Effector memory CD4-positive, alpha-beta T cell (primary cell): Measurements from ENCODE around the gene DLK1.

ENCODE experiments used
- DNase-seq, 3 donors: peaks; one replicate each; pipeline ENCODE4 v3.0.0-alpha.2; 2020
- H3K27ac ChIP-seq: 2 replicates; pipeline ENCODE4 v1.7.0; 2013; ENCODE audit warnings: mild to moderate bottlenecking, low read length, moderate library complexity; ENCODE audit not compliant: insufficient read depth, poor library complexity, severe bottlenecking
- H3K27me3 ChIP-seq: replicated peaks from 2 replicates; pipeline ENCODE4 v1.7.0; 2013; ENCODE audit warnings: mild to moderate bottlenecking, low read length; ENCODE audit not compliant: insufficient read depth, control insufficient read depth, poor library complexity, severe bottlenecking
- H3K36me3 ChIP-seq: 2 replicates; pipeline ENCODE4 v1.7.0; 2013; ENCODE audit warnings: mild to moderate bottlenecking, low read length, moderate library complexity; ENCODE audit not compliant: control insufficient read depth, insufficient read depth
- H3K4me1 ChIP-seq: 2 replicates; pipeline ENCODE4 v1.7.0; 2013; ENCODE audit warnings: low read length, mild to moderate bottlenecking; ENCODE audit not compliant: control insufficient read depth, insufficient read depth, poor library complexity, severe bottlenecking
- H3K4me3 ChIP-seq: 2 replicates; pipeline ENCODE4 v1.7.0; 2013; ENCODE audit warnings: low read length, low read depth, mild to moderate bottlenecking; ENCODE audit not compliant: insufficient read depth, poor library complexity, severe bottlenecking
- H3K9me3 ChIP-seq: 2 replicates; pipeline ENCODE4 v1.7.0; 2013; ENCODE audit warnings: mild to moderate bottlenecking, low read length, moderate library complexity; ENCODE audit not compliant: control insufficient read depth

DLK1 gene

DNA sequence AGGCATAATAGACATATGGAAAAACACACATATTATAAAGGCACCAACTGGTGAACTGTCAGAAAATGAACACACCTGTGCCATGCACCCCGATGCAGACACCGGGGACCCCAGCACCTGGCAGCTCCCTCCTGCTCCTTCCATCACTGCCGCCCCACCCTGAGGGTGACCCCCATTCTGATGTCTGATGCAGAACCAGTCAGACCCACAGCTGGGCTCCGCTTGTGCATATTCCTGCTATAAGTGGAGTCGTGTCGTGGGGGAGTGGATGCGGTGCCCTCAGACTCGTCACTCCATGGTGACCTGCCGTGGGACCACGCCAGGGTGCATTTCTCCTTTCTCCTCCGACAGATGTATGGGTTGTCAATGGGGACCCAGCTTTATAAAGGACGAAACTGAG, 53.6 kb downstream of the DLK1 start:
- no peak for DNase-seq
- Histone ChIP-seq H3K27ac (no peak overlapping the region), H3K27me3 (no peaks in the 10 kb centered on the region), H3K9me3 (no peaks in the 10 kb centered on the region), H3K36me3 (no peaks in the 10 kb centered on the region), H3K4me3 (no peak overlapping the region), H3K4me1 (no peaks in the 10 kb centered on the region)

- DNase-seq: no peak
- Histone ChIP-seq H3K9me3 (no peaks in the 10 kb centered on the region), H3K27me3 (no peaks in the 10 kb centered on the region), H3K36me3 (no peaks in the 10 kb centered on the region), H3K4me3 (no peak overlapping the region), H3K4me1 (no peaks in the 10 kb centered on the region), H3K27ac (no peak overlapping the region)
Observed at GRCh38 chr14:100780646-100781355, 54.1 kb downstream of the DLK1 start.

- Histone ChIP-seq H3K4me3 (no peak overlapping the region), H3K36me3 (no peaks in the 10 kb centered on the region), H3K9me3 (no peaks in the 10 kb centered on the region), H3K27ac (no peak overlapping the region), H3K4me1 (no peaks in the 10 kb centered on the region), H3K27me3 (no peaks in the 10 kb centered on the region)
- no peak for DNase-seq
Observed at GRCh38 chr14:100781952-100782351, 55.3 kb downstream of the DLK1 start.

DNA sequence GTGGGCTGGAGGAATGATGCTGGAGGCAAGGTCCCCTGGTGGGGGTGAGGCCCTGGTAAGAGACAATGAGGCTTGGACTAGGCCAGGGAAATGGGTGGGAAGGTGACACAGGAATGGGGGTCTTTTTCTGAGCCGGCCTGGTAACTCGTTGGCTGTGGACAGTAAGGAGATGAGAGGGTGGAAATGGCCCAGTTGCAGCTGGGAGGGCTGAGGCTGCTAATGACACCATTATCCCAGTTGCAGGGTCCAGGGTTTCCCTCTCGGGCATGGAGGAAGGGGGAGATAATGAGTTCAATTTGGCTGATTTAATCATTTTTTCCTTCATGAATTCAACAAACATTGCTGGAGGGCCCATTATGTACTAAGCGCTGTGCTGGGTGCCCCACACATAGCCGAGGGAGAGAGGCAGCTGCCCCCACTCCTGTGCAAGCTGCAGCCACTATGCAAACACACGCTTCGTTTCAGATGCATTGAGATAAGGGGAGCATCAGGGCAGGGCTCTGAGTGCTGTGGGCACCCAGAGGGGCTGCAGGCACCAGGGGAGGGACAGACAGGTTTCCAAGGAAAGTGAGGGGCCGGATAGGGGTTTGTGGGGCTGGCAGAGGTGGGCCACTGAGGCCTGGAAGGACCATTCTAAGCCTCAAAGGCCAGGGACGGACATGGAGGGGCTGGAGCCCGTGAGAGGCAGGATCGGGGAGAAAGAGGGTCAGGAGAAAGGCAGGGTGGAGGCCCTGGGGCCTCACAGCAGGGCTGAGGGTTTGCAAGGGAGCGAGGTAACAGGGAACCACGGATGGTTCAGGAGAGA, 56.0 kb downstream of the DLK1 start:
- no peak overlapping the region for H3K4me3 ChIP-seq
- no peaks in the 10 kb centered on the region for H3K36me3 ChIP-seq
- no peaks in the 10 kb centered on the region for H3K27me3 ChIP-seq
- H3K4me1 ChIP-seq: no peaks in the 10 kb centered on the region
- H3K9me3 ChIP-seq: no peaks in the 10 kb centered on the region
- H3K27ac ChIP-seq: no peak overlapping the region
- no peak for DNase-seq

DNA sequence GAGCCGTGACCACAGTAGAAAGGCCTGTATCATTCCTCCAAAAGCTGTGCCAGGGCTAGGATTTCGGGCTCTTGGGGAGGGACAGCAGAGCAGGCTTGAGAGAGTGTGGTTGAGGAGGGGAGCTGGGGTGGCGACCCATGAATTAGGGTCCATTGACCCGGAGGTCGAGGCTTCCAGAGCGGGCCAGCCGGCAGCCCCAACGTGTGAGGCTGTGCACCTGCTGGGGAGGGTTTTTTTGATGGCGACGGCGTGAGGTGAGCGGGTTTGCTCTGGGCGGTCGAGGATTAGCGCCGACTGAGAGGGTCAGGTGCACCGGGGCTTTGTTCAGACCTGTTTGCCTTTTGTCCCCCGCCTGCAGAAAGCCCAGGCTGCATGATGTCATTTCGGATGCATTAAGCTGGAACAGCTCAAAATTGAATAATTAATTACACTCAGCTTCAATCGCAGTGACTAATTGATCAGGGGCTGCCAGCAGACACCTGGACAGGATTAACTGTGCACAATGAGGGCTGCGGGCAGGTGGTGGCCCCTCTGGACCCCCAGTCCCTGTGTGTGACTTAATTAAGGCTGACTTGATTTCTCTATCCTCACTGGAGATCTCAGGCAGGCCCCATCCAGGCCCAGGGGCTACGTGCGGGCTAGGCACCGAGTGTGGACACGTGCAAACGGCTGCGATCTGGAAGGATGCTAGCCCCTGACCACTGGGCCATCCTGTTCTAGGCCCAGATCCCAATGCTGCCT, 57.1 kb downstream of the DLK1 start:
- DNase-seq: no peak
- H3K4me3 ChIP-seq: no peak overlapping the region
- H3K4me1 ChIP-seq: no peaks in the 10 kb centered on the region
- H3K27me3 ChIP-seq: no peaks in the 10 kb centered on the region
- no peak overlapping the region for H3K27ac ChIP-seq
- H3K36me3 ChIP-seq: no peaks in the 10 kb centered on the region
- H3K9me3 ChIP-seq: no peaks in the 10 kb centered on the region

DNA sequence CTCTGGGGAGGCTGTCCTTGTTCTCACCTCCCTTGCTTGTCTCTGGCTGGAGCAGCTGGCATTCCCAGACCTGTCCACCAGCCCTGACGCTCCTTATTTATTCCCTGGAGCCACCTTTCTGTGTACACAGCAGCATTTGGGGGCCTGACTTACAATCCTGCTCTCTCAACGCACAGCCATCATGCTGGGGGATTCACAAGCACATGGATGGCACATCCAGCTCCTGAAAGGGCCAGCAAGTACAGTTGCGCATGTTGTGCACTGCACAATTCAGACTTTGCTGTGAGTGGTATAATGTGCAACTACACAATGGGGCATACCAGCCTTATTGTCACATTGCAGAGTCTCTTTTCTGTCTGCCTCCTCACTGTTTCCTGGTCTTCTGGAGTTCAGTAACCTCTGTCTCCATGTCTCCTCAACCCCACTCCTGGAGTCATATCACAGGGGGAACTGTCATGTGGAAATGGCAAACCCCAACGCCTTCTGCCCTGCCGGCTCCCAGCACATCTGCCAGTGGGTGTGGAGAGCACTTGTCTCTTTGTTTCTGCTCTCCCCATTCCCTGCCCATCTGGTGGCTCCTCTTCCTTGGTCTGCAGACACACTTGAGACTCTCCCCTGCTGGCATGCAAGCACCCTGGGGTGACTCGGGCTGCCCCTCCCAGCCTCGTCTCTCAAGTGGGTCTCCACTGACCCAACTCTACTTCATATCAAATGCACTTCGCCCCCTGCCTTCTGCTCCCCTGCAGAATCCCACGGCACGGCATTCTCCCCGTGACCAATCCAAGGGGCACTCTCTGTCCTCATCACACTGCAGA, 58.0 kb downstream of the DLK1 start:
- DNase-seq: no peak
- no peaks in the 10 kb centered on the region for H3K9me3 ChIP-seq
- no peaks in the 10 kb centered on the region for H3K27me3 ChIP-seq

DNA sequence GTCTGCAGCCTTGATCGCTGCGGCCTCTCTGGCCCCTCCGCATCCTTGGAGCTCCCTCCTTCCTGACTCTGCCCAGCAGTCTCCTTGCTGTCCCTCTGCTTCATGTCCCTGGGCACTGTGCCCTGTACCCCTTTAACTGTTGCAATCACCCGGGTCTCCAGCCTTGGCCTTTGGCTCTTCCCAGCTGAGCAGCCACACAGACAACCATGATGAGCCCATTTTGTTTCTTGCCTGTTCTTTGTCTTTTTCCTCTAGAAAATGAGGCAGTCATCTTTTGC, 58.6 kb downstream of the DLK1 start:
- Histone ChIP-seq H3K27me3 (no peaks in the 10 kb centered on the region), H3K27ac (no peak overlapping the region), H3K36me3 (no peaks in the 10 kb centered on the region), H3K9me3 (no peaks in the 10 kb centered on the region), H3K4me3 (no peak overlapping the region), H3K4me1 (no peaks in the 10 kb centered on the region)
- no peak for DNase-seq

More for the DNA sequence above, 58.0 kb downstream of the DLK1 start:
- no peaks in the 10 kb centered on the region for H3K4me1 ChIP-seq
- no peak overlapping the region for H3K27ac ChIP-seq
- H3K36me3 ChIP-seq: no peaks in the 10 kb centered on the region
- H3K4me3 ChIP-seq: no peak overlapping the region

GRCh38 chr14:100785626-100786025, 58.9 kb downstream of the DLK1 start:
- DNase-seq: no peak
- Histone ChIP-seq H3K27me3 (no peaks in the 10 kb centered on the region), H3K4me1 (no peaks in the 10 kb centered on the region), H3K4me3 (no peak overlapping the region), H3K9me3 (no peaks in the 10 kb centered on the region), H3K27ac (no peak overlapping the region), H3K36me3 (no peaks in the 10 kb centered on the region)

- no peaks in the 10 kb centered on the region for H3K4me1 ChIP-seq
- no peak overlapping the region for H3K27ac ChIP-seq
- H3K27me3 ChIP-seq: no peaks in the 10 kb centered on the region
- H3K4me3 ChIP-seq: no peak overlapping the region
- no peak for DNase-seq
- no peaks in the 10 kb centered on the region for H3K36me3 ChIP-seq
- no peaks in the 10 kb centered on the region for H3K9me3 ChIP-seq
Observed at GRCh38 chr14:100786131-100786530, 59.4 kb downstream of the DLK1 start.
